ENCODE data around the gene ZP3. TPM values are rescaled to one million over a fixed set of nuclear protein-coding genes. Genes with fewer than 3 reads are reported as not detected.
A peak's percentile ranks its signal among the peaks of the same experiment; 100 is the strongest.
"Not testable (repeated sequence)": the region's sequence is repeated elsewhere in the genome, so short reads cannot be mapped to it uniquely, and the experiment has no call there.

Gene ZP3
- total RNA-seq, 4 donors from 2014 or later, result 0.46 to 1.0 TPM; not detected in 2

- DNase-seq (ENCODE audit: extremely low spot score); H3K4me3 ChIP-seq; intact Hi-C loops (cut with DNase I); H3K4me1 ChIP-seq; H3K27ac ChIP-seq (replicated peaks in 1 of 4); H3K27me3 ChIP-seq; H3K9me3 ChIP-seq; H3K36me3 ChIP-seq: not testable (repeated sequence)
- no CpG with 5 or more reads among the region's 4 CpGs for WGBS
Observed at GRCh38 chr7:76457017-76457416, 32.3 kb downstream of the ZP3 start.

GRCh38 chr7:76458504-76458903 is 33.8 kb downstream of the ZP3 start:
- DNase-seq (ENCODE audit: extremely low spot score); H3K4me3 ChIP-seq; H3K36me3 ChIP-seq; H3K9me3 ChIP-seq; intact Hi-C loops (cut with DNase I); H3K4me1 ChIP-seq; H3K27ac ChIP-seq (replicated peaks in 1 of 4); H3K27me3 ChIP-seq: not testable (repeated sequence)
- 45% methylated on average over 2 of the region's 4 CpGs for WGBS

- DNase-seq (ENCODE audit: extremely low spot score); H3K27ac ChIP-seq (replicated peaks in 1 of 4); H3K27me3 ChIP-seq; intact Hi-C loops (cut with DNase I); H3K36me3 ChIP-seq; H3K9me3 ChIP-seq; H3K4me3 ChIP-seq: not testable (repeated sequence)
- 89% methylated on average over 14 of the region's 20 CpGs for WGBS
- peaks cover 0 to 14% (median 4%) of the 10 kb centered on the region in 4 donors for H3K4me1 ChIP-seq
Observed at GRCh38 chr7:76460767-76461166, 36.0 kb downstream of the ZP3 start.

- H3K9me3 ChIP-seq; intact Hi-C loops (cut with DNase I); H3K27me3 ChIP-seq; H3K36me3 ChIP-seq; DNase-seq (ENCODE audit: extremely low spot score): not testable (repeated sequence)
- H3K4me1 ChIP-seq, result peaks cover 2 to 16% (median 7%) of the 10 kb centered on the region in 4 donors
- no CpG with 5 or more reads among the region's 54 CpGs for WGBS
- H3K4me3 ChIP-seq, result peak within 1 kb of the TSS; percentile 56 to 70 (median 60)
- peak in 1 of 3 experiments; percentile 14 for TF ChIP-seq CTCF (IDR thresholded peaks at IDR 0.05)
- peak within 1 kb of the TSS; percentile 80 to 81 (median 80) for H3K27ac ChIP-seq (replicated peaks in 1 of 4)
Observed at GRCh38 chr7:76461464-76462101, 36.8 kb downstream of the ZP3 start, which contains the start of gene DTX2. Gene DTX2, plus strand, starts transcription at chr7:76461709. Its CDS starts 18,801 bp downstream, at chr7:76480510.

GRCh38 chr7:76462271-76462882 is 37.6 kb downstream of the ZP3 start:
- H3K27ac ChIP-seq (replicated peaks in 1 of 4); H3K36me3 ChIP-seq; H3K27me3 ChIP-seq; DNase-seq (ENCODE audit: extremely low spot score); intact Hi-C loops (cut with DNase I); H3K4me3 ChIP-seq; H3K9me3 ChIP-seq: not testable (repeated sequence)
- H3K4me1 ChIP-seq, result peaks cover 6 to 21% (median 10%) of the 10 kb centered on the region in 4 donors
- whole genome bisulfite sequencing, result no CpG with 5 or more reads among the region's 17 CpGs

GRCh38 chr7:76464959-76465358 is 40.2 kb downstream of the ZP3 start:
- DNase-seq (ENCODE audit: extremely low spot score); H3K4me3 ChIP-seq; H3K9me3 ChIP-seq; intact Hi-C loops (cut with DNase I); H3K36me3 ChIP-seq; H3K27me3 ChIP-seq: not testable (repeated sequence)
- peaks cover 10 to 26% (median 15%) of the 10 kb centered on the region in 4 donors for H3K4me1 ChIP-seq
- 100% methylated on average over 3 of the region's 5 CpGs for WGBS
- H3K27ac ChIP-seq (replicated peaks in 1 of 4), result peak overlapping the region in 1 of 4 donors; percentile 55

GRCh38 chr7:76465950-76466349 is 41.2 kb downstream of the ZP3 start:
- intact Hi-C loops (cut with DNase I); H3K9me3 ChIP-seq; DNase-seq (ENCODE audit: extremely low spot score); H3K27me3 ChIP-seq; H3K4me3 ChIP-seq: not testable (repeated sequence)
- Histone ChIP-seq H3K36me3 (peaks cover 0 to 10% (median 0%) of the 10 kb centered on the region in 4 donors), H3K4me1 (peaks cover 10 to 26% (median 15%) of the 10 kb centered on the region in 4 donors), H3K27ac (replicated peaks in 1 of 4) (peak overlapping the region in 2 of 4 donors; percentile 58 to 60)
- no CpG with 5 or more reads among the region's 8 CpGs for WGBS

GRCh38 chr7:76467743-76468404 is 43.1 kb downstream of the ZP3 start:
- WGBS, result 74% methylated on average over 10 of the region's 14 CpGs
- H3K4me3 ChIP-seq; intact Hi-C loops (cut with DNase I); DNase-seq (ENCODE audit: extremely low spot score); H3K27me3 ChIP-seq; H3K9me3 ChIP-seq: not testable (repeated sequence)
- peaks cover 10 to 26% (median 15%) of the 10 kb centered on the region in 4 donors for H3K4me1 ChIP-seq
- H3K27ac ChIP-seq (replicated peaks in 1 of 4), result peak overlapping the region; percentile 53 to 81 (median 70)
- H3K36me3 ChIP-seq, result peaks cover 0 to 22% (median 5%) of the 10 kb centered on the region in 4 donors

- H3K36me3 ChIP-seq, result peaks cover 0 to 15% (median 5%) of the 10 kb centered on the region in 4 donors
- H3K27me3 ChIP-seq; H3K9me3 ChIP-seq; intact Hi-C loops (cut with DNase I); DNase-seq (ENCODE audit: extremely low spot score); H3K4me3 ChIP-seq; H3K4me1 ChIP-seq; H3K27ac ChIP-seq (replicated peaks in 1 of 4): not testable (repeated sequence)
- 79% methylated on average over 7 of the region's 10 CpGs for WGBS
Observed at GRCh38 chr7:76471556-76472221, 46.9 kb downstream of the ZP3 start.

- peaks cover 0 to 12% (median 5%) of the 10 kb centered on the region in 4 donors for H3K36me3 ChIP-seq
- H3K27ac ChIP-seq (replicated peaks in 1 of 4); DNase-seq (ENCODE audit: extremely low spot score); H3K4me1 ChIP-seq; H3K4me3 ChIP-seq; intact Hi-C loops (cut with DNase I); H3K9me3 ChIP-seq; H3K27me3 ChIP-seq: not testable (repeated sequence)
- no CpG with 5 or more reads among the region's 6 CpGs for WGBS
Observed at GRCh38 chr7:76473097-76473496, 48.3 kb downstream of the ZP3 start.

- not testable (repeated sequence) for H3K4me3 ChIP-seq, H3K4me1 ChIP-seq, H3K27me3 ChIP-seq
Observed at GRCh38 chr7:76476280-76476679, 51.5 kb downstream of the ZP3 start.

More at GRCh38 chr7:76476280-76476679, 51.5 kb downstream of the ZP3 start:
- H3K36me3 ChIP-seq, result peaks cover 0 to 24% (median 10%) of the 10 kb centered on the region in 4 donors
- H3K27ac ChIP-seq (replicated peaks in 1 of 4); DNase-seq (ENCODE audit: extremely low spot score); H3K9me3 ChIP-seq; intact Hi-C loops (cut with DNase I): not testable (repeated sequence)
- no CpG with 5 or more reads among the region's 11 CpGs for WGBS
